ENCODE measurements around the gene HNRNPH2. TPM values are rescaled to one million over a fixed set of nuclear protein-coding genes. Genes with fewer than 3 reads are reported as not detected.

HNRNPH2 gene
- total and polyA plus RNA-seq, 9 of the 15 experiments (the other 6 are each of a cell fraction or from before 2014, with no cell fraction given) = 40.0 to 130 (median 60.3) TPM

GRCh38 chrX:101385795-101386541 is 22.1 kb upstream of the HNRNPH2 start, which contains the start of gene BTK (continued):
- TF ChIP-seq MNT (conservative IDR thresholded peaks at IDR 0.05) (peak; percentile 40 to 70; a peak in 3 of 4 replicates), U2AF1 (optimal IDR thresholded peaks at IDR 0.05; ENCODE audit: low read depth, low read length) (no peak), HNRNPLL (IDR thresholded peaks at IDR 0.05; ENCODE audit: low read depth, low read length, poor library complexity, severe bottlenecking) (no peak), SMARCE1 (IDR thresholded peaks at IDR 0.05) (peak; percentile 57; the same call in 1 of the 2 replicates), SUPT5H (IDR thresholded peaks at IDR 0.05) (peak; percentile 75), ZNF12 (CRISPR knock-in tag; IDR thresholded peaks at IDR 0.05) (peak; percentile 95), NBN (IDR thresholded peaks at IDR 0.05; ENCODE audit: low read depth) (no peak), ZNF175 (CRISPR knock-in tag; IDR thresholded peaks at IDR 0.05; ENCODE audit: low read depth) (0 out of 2 replicates have a peak, but pooled peaks have one; percentile 59), RCOR1 (IDR thresholded peaks at IDR 0.05; ENCODE audit: borderline replicate concordance in 1 of 2, low read depth in 2 of 2, low read length in 2 of 2) (peak in 1 of 2 experiments; percentile 32; a peak in 1 of 4 replicates), TAF1 (IDR thresholded peaks at IDR 0.05; ENCODE audit: control insufficient read depth, extremely low read depth, insufficient read depth, low read length, severe bottlenecking) (peak; percentile 41), SRF (CRISPR knock-in tag; IDR thresholded peaks at IDR 0.05) (peak in 1 of 2 experiments; percentile 59; a peak in 1 of 4 replicates), ZFX (CRISPR knock-in tag; IDR thresholded peaks at IDR 0.05) (peak; percentile 70), POLR2AphosphoS5 (IDR thresholded peaks at IDR 0.05; ENCODE audit: control insufficient read depth, insufficient read depth, low read depth, low read length) (peak; percentile 54), C11orf30 (IDR thresholded peaks at IDR 0.05; ENCODE audit: low read depth) (no peak), GATAD2A (IDR thresholded peaks at IDR 0.05) (0 out of 2 replicates have a peak, but pooled peaks have one; percentile 29), ERF (CRISPR knock-in tag; IDR thresholded peaks at IDR 0.05) (no peak), PML (IDR thresholded peaks at IDR 0.05; ENCODE audit: low read length) (peak; percentile 55; the same call in 1 of the 2 replicates), ID3 (CRISPR knock-in tag; IDR thresholded peaks at IDR 0.05) (no peak), ID3 (tag; IDR thresholded peaks at IDR 0.05) (peak; percentile 46; the same call in 1 of the 2 replicates), CTBP1 (IDR thresholded peaks at IDR 0.05; ENCODE audit: borderline replicate concordance) (peak; percentile 42; the same call in 1 of the 2 replicates), DPF2 (IDR thresholded peaks at IDR 0.05) (peak; percentile 74), ATF1 (CRISPR knock-in tag; IDR thresholded peaks at IDR 0.05) (no peak), ATF1 (tag; IDR thresholded peaks at IDR 0.05) (0 out of 2 replicates have a peak, but pooled peaks have one; percentile 3)
- TF ChIP-seq, protein P1, sequence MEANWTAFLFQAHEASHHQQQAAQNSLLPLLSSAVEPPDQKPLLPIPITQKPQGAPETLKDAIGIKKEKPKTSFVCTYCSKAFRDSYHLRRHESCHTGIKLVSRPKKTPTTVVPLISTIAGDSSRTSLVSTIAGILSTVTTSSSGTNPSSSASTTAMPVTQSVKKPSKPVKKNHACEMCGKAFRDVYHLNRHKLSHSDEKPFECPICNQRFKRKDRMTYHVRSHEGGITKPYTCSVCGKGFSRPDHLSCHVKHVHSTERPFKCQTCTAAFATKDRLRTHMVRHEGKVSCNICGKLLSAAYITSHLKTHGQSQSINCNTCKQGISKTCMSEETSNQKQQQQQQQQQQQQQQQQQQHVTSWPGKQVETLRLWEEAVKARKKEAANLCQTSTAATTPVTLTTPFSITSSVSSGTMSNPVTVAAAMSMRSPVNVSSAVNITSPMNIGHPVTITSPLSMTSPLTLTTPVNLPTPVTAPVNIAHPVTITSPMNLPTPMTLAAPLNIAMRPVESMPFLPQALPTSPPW (CRISPR knock-in tag; IDR thresholded peaks at IDR 0.05) = peak; percentile 69

All from K562 (cell line).